B cell (primary cell): Measurements from ENCODE around the gene FDXACB1. TPM values are rescaled to one million over a fixed set of nuclear protein-coding genes. Genes with fewer than 3 reads are reported as not detected.

Source experiments
- ATAC-seq: fragments of 200-7000 bp; cut with Tn5 transposase; one replicate; pipeline ENCODE4 v1.10.0; 2021; ENCODE audit warnings: low read depth, mild to moderate bottlenecking, moderate number of reproducible peaks, moderate library complexity
- CTCF ChIA-PET: fragments of 350-600 bp; sonication (Branson Sonifier 250); formaldehyde crosslinking; loops from one replicate; lab custom pipeline; 2021; ENCODE audit warnings: antibody characterized with exemption, inconsistent platforms; lab: Charles Lee
- POLR2A ChIA-PET: fragments of 350-600 bp; sonication (Branson Sonifier 250); formaldehyde crosslinking; loops from one replicate; lab custom pipeline; 2021; ENCODE audit warnings: antibody characterized with exemption; lab: Charles Lee
- DNase-seq: peaks from one replicate; pipeline ENCODE4 v3.0.0; 2013
- H2AFZ ChIP-seq: 2 replicates; pipeline ENCODE4 v1.6.1; 2012; ENCODE audit warnings: mild to moderate bottlenecking, low read depth, low read length; ENCODE audit not compliant: insufficient read depth, poor library complexity, severe bottlenecking
- H3K27ac ChIP-seq, 2 donors: 1 replicate in 1 of 2; 2 replicates in 1 of 2; pipeline ENCODE4 v1.5.1; 2012 to 2013; ENCODE audit warnings: low read length in 2 of 2, mild to moderate bottlenecking in 2 of 2, moderate library complexity in 1 of 2
- H3K27me3 ChIP-seq, 4 experiments: fragments of 200-600 bp in 1 of 4; sonication (generic) in 1 of 4; replicated peaks in 1 of 4; 1 replicate in 2 of 4; 2 replicates in 2 of 4; pipeline versions ENCODE4 v1.6.1 to v1.7.0; 2013 to 2016; ENCODE audit warnings: low read length in 3 of 4, mild to moderate bottlenecking in 2 of 4, mixed read lengths in 1 of 4, moderate library complexity in 1 of 4; ENCODE audit not compliant: insufficient read depth in 4 of 4, control insufficient read depth in 3 of 4; ENCODE audit errors: control extremely low read depth in 1 of 4
- H3K36me3 ChIP-seq, 2 experiments: replicated peaks in 1 of 2; 1 replicate in 1 of 2; 2 replicates in 1 of 2; pipeline versions ENCODE4 v1.6.1 to v1.7.1; 2013; ENCODE audit warnings: low read length in 1 of 2; ENCODE audit not compliant: insufficient read depth in 2 of 2, control insufficient read depth in 1 of 2; ENCODE audit errors: control extremely low read depth in 1 of 2, extremely low read depth in 1 of 2
- H3K4me1 ChIP-seq, 2 donors: fragments of 200-600 bp in 1 of 2; sonication (generic) in 1 of 2; 1 replicate in 1 of 2; 2 replicates in 1 of 2; pipeline versions ENCODE4 v1.5.1 to v1.6.1; 2013 to 2017; ENCODE audit warnings: low read length in 2 of 2; ENCODE audit not compliant: control insufficient read depth in 2 of 2, insufficient read depth in 2 of 2
- H3K4me2 ChIP-seq: replicated peaks from 2 replicates; pipeline ENCODE3; 2012; ENCODE audit warnings: mild to moderate bottlenecking, low read depth, low read length; ENCODE audit not compliant: poor library complexity, severe bottlenecking
- H3K4me3 ChIP-seq, 5 experiments: fragments of 200-600 bp in 1 of 5; sonication (generic) in 1 of 5; 1 replicate in 3 of 5; 2 replicates in 2 of 5; pipeline versions ENCODE4 v1.5.1 to v1.7.0; 2011 to 2016; ENCODE audit warnings: low read length in 4 of 5, mild to moderate bottlenecking in 4 of 5, low read depth in 2 of 5, control low read depth in 1 of 5, moderate library complexity in 1 of 5; ENCODE audit not compliant: insufficient read depth in 1 of 5; ENCODE audit errors: control extremely low read depth in 1 of 5, extremely low read depth in 1 of 5
- H3K79me2 ChIP-seq: fragments of 200-600 bp; sonication (generic); one replicate; pipeline ENCODE4 v1.6.0; 2016; ENCODE audit warnings: low read length; ENCODE audit not compliant: control insufficient read depth, insufficient read depth
- H3K9ac ChIP-seq: fragments of 200-600 bp; sonication (generic); 2 replicates; pipeline ENCODE4 v1.6.1; 2017; ENCODE audit warnings: mild to moderate bottlenecking, low read length, moderate library complexity
- H3K9me3 ChIP-seq, 3 donors: one replicate each; pipeline versions ENCODE4 v1.6.1 to v1.7.1; 2013; ENCODE audit warnings: low read length in 2 of 3; ENCODE audit not compliant: control insufficient read depth in 2 of 3, insufficient read depth in 1 of 3; ENCODE audit errors: control extremely low read depth in 1 of 3
- H4K20me1 ChIP-seq: 2 replicates; pipeline ENCODE4 v1.6.0; 2012; ENCODE audit warnings: mild to moderate bottlenecking, low read length; ENCODE audit not compliant: insufficient read depth, control insufficient read depth, poor library complexity, severe bottlenecking
- H3K27ac Mint-ChIP-seq: one replicate; pipeline ENCODE4 v1.8.0; 2021; ENCODE audit warnings: mixed read lengths
- H3K27me3 Mint-ChIP-seq: one replicate; pipeline ENCODE4 v1.8.0; 2021; ENCODE audit warnings: mixed read lengths
- H3K4me1 Mint-ChIP-seq: one replicate; pipeline ENCODE4 v1.8.0; 2021; ENCODE audit warnings: mixed read lengths
- H3K4me3 Mint-ChIP-seq: one replicate; pipeline ENCODE4 v1.8.0; 2021; ENCODE audit warnings: mixed read lengths
- H3K9me3 Mint-ChIP-seq: one replicate; pipeline ENCODE4 v1.8.0; 2022; ENCODE audit warnings: mixed read lengths; ENCODE audit not compliant: insufficient read depth
- EZH2 ChIP-seq: IDR thresholded peaks from 2 replicates; pipeline ENCODE4 v1.6.1; 2012; ENCODE audit warnings: borderline replicate concordance, low read depth, mild to moderate bottlenecking, moderate library complexity, low read length; ENCODE audit not compliant: insufficient read depth, poor library complexity, severe bottlenecking
- WGBS: methylation state at CpG from one replicate; pipeline ENCODE4 v1.1.5; 2013; ENCODE audit warnings: missing lambda C conversion rate; ENCODE audit not compliant: insufficient coverage; 5-methylcytosine and 5-hydroxymethylcytosine counted together
- intact Hi-C: fragments of 100-400 bp; cut with micrococcal nuclease; formaldehyde crosslinking; loops from one replicate; pipeline ENCODE4 v1.10.0; 2022
- polyA minus RNA-seq: library from RNA; depleted of rRNA, polyadenylated mRNA; stranded (reverse); fragments of >200 nt; gene quantifications from 2 replicates; pipeline ENCODE4 v1.2.3, GENCODE V29; 2012
- polyA plus RNA-seq: library from polyadenylated mRNA; depleted of rRNA; stranded (reverse); fragments of >200 nt; gene quantifications from 2 replicates; pipeline ENCODE4 v1.2.3, GENCODE V29; 2012
- total RNA-seq, 2 donors: library from RNA; stranded (reverse); fragments of 120-200 nt in 1 of 2; gene quantifications; 1 replicate in 1 of 2; 2 replicates in 1 of 2; pipeline versions ENCODE4 v1.2.3 to v1.2.4, GENCODE V29; 2013 to 2022
- TF ChIP-seq, protein P1 (sequence below): fragments of 200-600 bp; IDR thresholded peaks from one replicate; pipeline ENCODE4 v1.8.0; 2022; ENCODE audit warnings: antibody characterized with exemption, mild to moderate bottlenecking

Gene FDXACB1, protein sequence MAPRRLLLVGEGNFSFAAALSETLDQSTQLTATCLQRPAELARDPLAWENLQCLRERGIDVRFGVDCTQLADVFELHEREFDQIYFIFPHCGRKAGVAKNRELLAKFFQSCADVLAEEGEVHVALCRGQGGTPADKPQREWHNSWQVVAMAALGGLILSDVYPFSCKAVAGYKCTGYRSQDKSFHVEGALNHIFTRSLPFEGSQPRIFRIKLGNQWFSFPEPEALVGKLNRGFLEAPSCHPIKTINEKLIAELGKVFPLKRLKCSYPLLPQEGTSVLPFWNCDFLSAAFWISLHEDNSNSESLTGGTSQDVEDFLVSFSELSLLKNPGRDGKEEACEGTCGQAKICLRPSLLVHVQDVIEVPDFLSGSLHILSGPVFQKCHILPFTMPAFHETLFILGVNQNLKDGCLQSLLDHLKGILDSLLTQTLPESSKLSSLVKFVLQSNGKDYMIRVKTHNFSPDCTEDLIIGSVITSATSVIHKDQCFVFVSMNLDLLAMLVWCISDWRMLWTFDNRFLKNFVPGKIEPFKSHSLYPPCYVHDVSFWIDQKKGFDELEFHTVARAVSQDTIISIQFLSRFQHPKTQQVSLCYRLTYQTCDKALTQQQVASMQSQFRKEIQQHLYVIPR
- total RNA-seq, result 3.1 and 4.2 TPM in 2 replicates
- 5.8 TPM for total RNA-seq (2013)
- polyA plus RNA-seq, result 4.0 and 5.4 TPM in 2 replicates
- polyA minus RNA-seq, result 2.4 and 3.9 TPM in 2 replicates

DNA sequence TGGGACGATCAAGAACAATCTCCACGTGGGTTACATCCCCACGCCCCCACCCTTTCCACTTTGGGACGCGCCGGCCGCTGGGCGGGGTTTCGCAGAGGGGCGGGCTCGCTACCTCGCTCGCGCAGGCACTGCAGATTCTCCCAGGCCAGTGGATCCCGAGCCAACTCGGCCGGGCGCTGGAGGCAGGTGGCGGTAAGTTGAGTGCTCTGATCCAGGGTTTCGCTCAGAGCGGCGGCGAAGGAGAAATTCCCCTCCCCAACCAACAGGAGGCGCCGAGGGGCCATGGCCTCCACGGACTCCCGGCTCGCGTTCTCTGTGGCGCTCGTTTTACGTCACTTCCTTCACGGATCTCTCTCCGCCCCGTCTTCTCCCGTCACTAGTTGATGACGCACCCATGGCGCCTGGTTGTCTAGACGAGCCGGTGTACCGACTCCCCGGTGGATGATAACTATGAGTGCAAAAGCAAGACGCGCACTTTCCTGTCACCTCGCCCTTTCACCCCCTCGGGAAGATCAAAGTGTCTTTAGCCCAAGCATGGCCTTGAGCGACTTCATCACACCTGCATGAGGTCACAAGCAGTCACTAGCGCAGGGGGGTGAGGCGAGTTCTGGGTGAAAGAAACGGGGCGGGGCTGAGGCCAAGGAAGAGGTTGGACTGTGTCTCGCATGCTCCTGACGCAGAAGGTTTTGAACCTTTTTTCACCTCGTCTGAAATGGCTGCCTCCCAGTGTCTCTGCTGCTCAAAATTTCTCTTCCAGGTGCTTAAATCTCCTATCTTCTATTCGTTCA lies at the start of gene FDXACB1, which contains the start of gene CFAP68:
Gene FDXACB1, minus strand, starts transcription at position 317 of the 788 bp plus-strand sequence. Its CDS starts 33 bp downstream, at position 284.
Gene CFAP68, plus strand, starts transcription at position 693 of the 788 bp plus-strand sequence. Its CDS starts 20 bp downstream, at position 713.
- peak within 1 kb of the TSS; percentile 58 to 93 (median 75) for H3K4me3 ChIP-seq
- WGBS, result 1% methylated on average over 48 of the region's 55 CpGs

More for the DNA sequence above, at the start of gene FDXACB1, which contains the start of gene CFAP68:
- peaks cover 2 to 4% of the 10 kb centered on the region in 2 experiments for H3K36me3 ChIP-seq
- no peaks in the 10 kb centered on the region for H3K27me3 Mint-ChIP-seq
- DNase-seq (peak; percentile 99), ATAC-seq (peak; percentile 90)
- peak within 1 kb of the TSS; percentile 88 to 97 for H3K27ac ChIP-seq
- intact Hi-C loops, result loop anchor here (1.0 to 5.0 kb wide), 11 partner anchors 8 to 1433 kb away; partner anchors contain the start of genes ALG9, DLAT, NKAPD1 and PIH1D2
- no peak for TF ChIP-seq EZH2
- TF ChIP-seq, protein P1, sequence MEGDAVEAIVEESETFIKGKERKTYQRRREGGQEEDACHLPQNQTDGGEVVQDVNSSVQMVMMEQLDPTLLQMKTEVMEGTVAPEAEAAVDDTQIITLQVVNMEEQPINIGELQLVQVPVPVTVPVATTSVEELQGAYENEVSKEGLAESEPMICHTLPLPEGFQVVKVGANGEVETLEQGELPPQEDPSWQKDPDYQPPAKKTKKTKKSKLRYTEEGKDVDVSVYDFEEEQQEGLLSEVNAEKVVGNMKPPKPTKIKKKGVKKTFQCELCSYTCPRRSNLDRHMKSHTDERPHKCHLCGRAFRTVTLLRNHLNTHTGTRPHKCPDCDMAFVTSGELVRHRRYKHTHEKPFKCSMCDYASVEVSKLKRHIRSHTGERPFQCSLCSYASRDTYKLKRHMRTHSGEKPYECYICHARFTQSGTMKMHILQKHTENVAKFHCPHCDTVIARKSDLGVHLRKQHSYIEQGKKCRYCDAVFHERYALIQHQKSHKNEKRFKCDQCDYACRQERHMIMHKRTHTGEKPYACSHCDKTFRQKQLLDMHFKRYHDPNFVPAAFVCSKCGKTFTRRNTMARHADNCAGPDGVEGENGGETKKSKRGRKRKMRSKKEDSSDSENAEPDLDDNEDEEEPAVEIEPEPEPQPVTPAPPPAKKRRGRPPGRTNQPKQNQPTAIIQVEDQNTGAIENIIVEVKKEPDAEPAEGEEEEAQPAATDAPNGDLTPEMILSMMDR, result peak; percentile 99
- peak within 1 kb of the TSS; percentile 98 for H3K27ac Mint-ChIP-seq
- peaks cover 4% of the 10 kb centered on the region for H3K9me3 Mint-ChIP-seq
- H3K27me3 ChIP-seq, result no peaks in the 10 kb centered on the region
- peaks cover 16% of the 10 kb centered on the region for H3K4me1 Mint-ChIP-seq
- no peaks in the 10 kb centered on the region for H4K20me1 ChIP-seq
- H3K4me2 ChIP-seq, result peak within 1 kb of the TSS; percentile 81
- H3K4me3 Mint-ChIP-seq, result peak within 1 kb of the TSS; percentile 94
- no peaks in the 10 kb centered on the region for H3K9me3 ChIP-seq
- CTCF ChIA-PET, result interaction anchor here (1.0 to 1.6 kb wide), 3 partner anchors 52 to 275 kb away, joined by 3 to 6 read pairs (median 3); no protein-coding TSS in a partner anchor
- peak within 1 kb of the TSS; percentile 80 for H3K9ac ChIP-seq
- H3K79me2 ChIP-seq, result no peaks in the 10 kb centered on the region
- peak within 1 kb of the TSS; percentile 82 for H2AFZ ChIP-seq
- peaks cover 12 to 14% of the 10 kb centered on the region in 2 donors for H3K4me1 ChIP-seq
- POLR2A ChIA-PET, result interaction anchor here (0.6 to 1.5 kb wide), 2 partner anchors 9 to 48 kb away, joined by 4 to 10 read pairs; no protein-coding TSS in a partner anchor
